ENCODE measurements around the gene C14orf119.

The C14orf119 gene

DNA sequence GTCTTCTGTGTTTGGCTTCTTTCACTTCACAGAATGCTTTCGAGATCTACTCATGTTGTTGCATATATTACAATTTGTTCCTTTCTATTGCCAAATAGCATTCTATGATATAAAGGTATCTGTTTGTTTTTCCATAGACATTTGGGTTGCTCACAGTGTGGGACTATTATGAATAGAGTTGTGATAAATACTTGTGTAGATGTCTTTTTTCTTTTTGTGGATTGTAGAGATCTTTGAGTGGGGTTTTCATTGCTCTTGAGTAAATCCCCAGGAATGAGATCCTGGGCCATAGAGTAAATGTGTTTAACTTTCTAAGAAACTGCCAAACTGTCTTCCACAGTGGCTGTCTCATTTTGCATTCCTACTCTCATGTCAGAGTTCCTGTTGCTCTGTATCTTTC is 48.6 kb downstream of the C14orf119 start:
- no peak for DNase-seq (ENCODE audit: insufficient read length, low spot score)
- FAIRE-seq, result no peak

GRCh38 chr14:23145794-23146350 is 50.6 kb downstream of the C14orf119 start:
- no peak for FAIRE-seq
- DNase-seq (ENCODE audit: insufficient read length, low spot score), result no peak

DNA sequence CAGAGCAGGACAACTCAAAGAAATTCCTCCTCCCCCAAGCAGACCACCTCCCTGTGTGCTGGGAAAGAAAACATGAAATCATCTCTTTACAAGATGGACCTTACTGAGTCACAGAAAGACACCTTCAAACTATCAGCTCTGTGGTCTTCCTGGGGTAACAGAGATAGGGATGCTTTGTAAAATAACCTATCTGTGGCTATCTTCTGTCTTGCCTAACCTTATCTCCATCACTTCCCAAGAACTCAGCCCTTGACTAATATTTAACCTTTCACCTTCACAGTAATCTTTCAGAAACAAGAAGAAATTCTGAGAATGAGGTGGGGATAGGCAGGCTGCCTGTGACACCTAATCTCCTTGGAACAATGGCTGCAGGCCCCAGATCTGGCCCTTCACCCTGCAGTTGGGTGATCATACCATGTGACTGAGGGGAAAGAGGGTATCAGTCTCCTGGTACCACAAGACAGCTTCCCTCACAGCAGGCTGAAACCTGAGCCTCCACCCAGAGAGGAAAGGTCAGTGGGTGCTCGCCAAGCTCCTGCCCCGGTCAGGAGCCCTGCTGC is 51.1 kb downstream of the C14orf119 start:
- no peak for FAIRE-seq
- no peak for DNase-seq (ENCODE audit: insufficient read length, low spot score)

DNA sequence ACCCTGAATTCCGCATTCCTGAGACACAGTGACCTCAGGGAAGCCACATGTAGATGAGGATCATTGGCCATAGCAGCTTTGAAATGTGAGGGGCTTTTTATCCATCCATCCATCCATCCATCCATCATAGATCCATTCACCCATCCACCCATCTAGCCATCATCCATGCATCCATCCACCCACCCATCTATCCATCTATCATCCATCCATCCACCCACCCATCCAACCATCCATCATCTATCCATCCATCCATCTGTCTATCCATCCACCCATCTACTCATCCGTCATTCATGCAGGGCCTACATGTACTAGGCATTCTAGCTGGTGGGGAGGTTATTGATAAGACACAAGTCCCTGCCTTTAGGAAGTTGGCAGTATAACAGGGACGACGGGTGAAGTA is 51.7 kb downstream of the C14orf119 start:
- FAIRE-seq, result no peak

DNA sequence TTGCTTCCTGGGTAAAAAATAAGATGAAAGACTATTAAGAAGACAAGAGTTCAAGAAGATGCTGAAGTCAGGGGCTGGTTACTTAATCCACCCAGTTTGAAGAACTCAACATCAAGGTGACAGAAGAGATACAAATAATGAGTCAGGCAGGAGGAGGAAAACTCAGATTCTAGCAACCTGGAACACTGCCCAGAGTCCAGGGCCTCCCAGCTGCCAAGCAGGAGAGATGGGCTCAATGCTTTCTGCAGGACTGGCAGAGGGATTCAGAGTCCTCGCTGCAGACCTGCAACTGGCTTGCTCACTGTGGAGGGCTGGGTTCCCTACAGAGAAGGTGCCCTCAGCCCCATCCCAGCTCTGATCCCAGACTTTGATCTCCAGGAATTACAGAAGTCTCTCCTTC is 52.4 kb downstream of the C14orf119 start:
- FAIRE-seq, result no peak

More for the DNA sequence above, 51.7 kb downstream of the C14orf119 start:
- no peak for DNase-seq (ENCODE audit: insufficient read length, low spot score)

DNA sequence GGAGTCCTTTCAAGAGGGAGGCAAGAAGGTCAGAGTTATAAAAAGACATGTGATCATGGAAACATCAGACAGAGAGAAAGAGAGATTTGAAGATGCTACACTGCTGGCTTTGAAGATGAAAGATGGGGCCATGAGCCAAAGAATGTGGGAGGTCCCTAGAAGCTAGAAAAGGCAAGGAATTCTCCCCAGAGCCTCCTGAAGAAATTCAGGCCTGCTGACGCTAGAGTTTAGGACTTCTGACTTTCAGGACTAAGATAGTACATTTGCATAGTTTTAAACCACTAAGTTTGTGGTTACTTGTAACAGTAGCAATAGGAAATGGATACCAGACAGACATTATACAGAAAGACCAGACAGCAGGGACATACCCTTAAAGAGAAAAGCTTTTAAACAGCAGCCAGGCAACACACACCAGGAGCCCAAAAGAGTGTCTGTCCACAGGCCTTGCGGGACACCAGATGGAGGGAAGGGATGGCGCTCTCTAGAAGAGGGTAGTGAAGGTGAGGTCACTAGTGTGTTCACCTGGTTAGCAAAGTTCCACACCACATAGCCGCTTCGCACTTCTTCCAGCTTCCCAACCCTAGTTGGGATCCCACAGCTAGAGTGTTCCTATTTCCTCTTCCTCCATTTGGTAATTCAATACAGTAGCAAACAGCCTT is 53.4 kb downstream of the C14orf119 start:
- FAIRE-seq, result no peak

More for the DNA sequence above, 52.4 kb downstream of the C14orf119 start:
- no peak for DNase-seq (ENCODE audit: insufficient read length, low spot score)

DNA sequence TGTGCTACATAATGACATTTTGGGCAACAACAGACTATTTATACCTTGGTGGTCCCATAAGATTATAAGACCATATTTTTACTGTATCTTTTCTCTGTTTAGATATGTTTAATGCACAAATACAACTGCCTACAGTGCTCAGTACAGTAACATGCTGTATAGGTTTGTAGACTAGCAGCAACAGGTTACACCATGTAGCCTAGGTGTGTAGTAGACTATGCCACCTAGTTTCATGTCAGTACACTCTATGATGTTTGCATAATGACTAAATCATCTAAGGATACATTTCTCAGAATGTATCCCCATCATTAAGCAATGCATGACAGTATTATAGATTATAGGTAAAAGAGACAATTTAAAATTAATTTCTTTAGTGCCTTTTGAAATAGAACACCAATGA is 54.4 kb downstream of the C14orf119 start:
- FAIRE-seq, result no peak
- DNase-seq (ENCODE audit: insufficient read length, low spot score), result no peak

More for the DNA sequence above, 53.4 kb downstream of the C14orf119 start:
- DNase-seq (ENCODE audit: insufficient read length, low spot score), result no peak

Measured in GM19239 (cell line).